ENCODE results near the gene SLC9A3.

The SLC9A3 gene

GRCh38 chr5:464446-464842 lies 59.8 kb downstream of the SLC9A3 start:
- H3K14ac ChIP-seq (ENCODE audit: low read length): no peak overlapping the region
- H4K91ac ChIP-seq (ENCODE audit: low read depth, low read length, poor library complexity): no peak overlapping the region
- no peak overlapping the region for H2BK15ac ChIP-seq (ENCODE audit: low read length)
- H3K4me1 ChIP-seq (ENCODE audit: control insufficient read depth in 2 of 2, insufficient read depth in 1 of 2, low read depth in 1 of 2, low read length in 2 of 2): no peaks in the 10 kb centered on the region
- H3K9me3 ChIP-seq (replicated peaks in 1 of 2; ENCODE audit: control insufficient read depth in 2 of 2, insufficient read depth in 1 of 2, low read depth in 1 of 2, low read length in 2 of 2): no peaks in the 10 kb centered on the region
- no peak overlapping the region for H2BK5ac ChIP-seq (ENCODE audit: low read length)
- no peaks in the 10 kb centered on the region for H3K27me3 ChIP-seq (ENCODE audit: control insufficient read depth in 3 of 3, insufficient read depth in 3 of 3, low read depth in 1 of 3, low read length in 3 of 3)
- no peak overlapping the region for H3K4me2 ChIP-seq (ENCODE audit: insufficient read depth, low read length, poor library complexity, severe bottlenecking)
- H4K8ac ChIP-seq (ENCODE audit: low read depth, low read length): no peak overlapping the region
- no peak overlapping the region for H3K23ac ChIP-seq (ENCODE audit: low read depth, low read length, poor library complexity)
- peaks cover 2% of the 10 kb centered on the region for H3K79me1 ChIP-seq (ENCODE audit: low read depth, low read length)
- H3K36me3 ChIP-seq (replicated peaks in 1 of 2; ENCODE audit: control insufficient read depth in 2 of 2, insufficient read depth in 2 of 2, low read length in 2 of 2): peaks cover 21 to 69% of the 10 kb centered on the region in 2 donors
- H2AK5ac ChIP-seq (ENCODE audit: low read depth, low read length): no peak overlapping the region
- no peak overlapping the region for H3K18ac ChIP-seq (ENCODE audit: low read length)
- H2BK12ac ChIP-seq (ENCODE audit: low read length): no peak overlapping the region
- no peak for DNase-seq (ENCODE audit: low spot score)
- H3K4me3 ChIP-seq (ENCODE audit: low read length in 2 of 2): no peak overlapping the region
- H3K4ac ChIP-seq (ENCODE audit: low read length): no peak overlapping the region
- no peak overlapping the region for H2AFZ ChIP-seq (ENCODE audit: low read length)
- H3K27ac ChIP-seq (replicated peaks; ENCODE audit: low read length): no peak overlapping the region
- WGBS, 2 donors (ENCODE audit: extremely low coverage in 2 of 2, insufficient read length in 2 of 2, insufficient replicate concordance in 1 of 2): no CpG with 5 or more reads among the region's 19 CpGs
- no peak overlapping the region for H2BK120ac ChIP-seq (ENCODE audit: low read depth, low read length)
- H3K9ac ChIP-seq (ENCODE audit: low read depth, low read length, poor library complexity): no peak overlapping the region

GRCh38 chr5:463952-464351 lies 60.3 kb downstream of the SLC9A3 start:
- H3K18ac ChIP-seq (ENCODE audit: low read length): no peak overlapping the region
- H2AK5ac ChIP-seq (ENCODE audit: low read depth, low read length): no peak overlapping the region
- no peak overlapping the region for H3K23ac ChIP-seq (ENCODE audit: low read depth, low read length, poor library complexity)
- H2BK15ac ChIP-seq (ENCODE audit: low read length): no peak overlapping the region
- no CpG with 5 or more reads among the region's 18 CpGs for WGBS, 2 donors (ENCODE audit: extremely low coverage in 2 of 2, insufficient read length in 2 of 2, insufficient replicate concordance in 1 of 2)
- H3K4me2 ChIP-seq (ENCODE audit: insufficient read depth, low read length, poor library complexity, severe bottlenecking): no peak overlapping the region
- no peak overlapping the region for H2AFZ ChIP-seq (ENCODE audit: low read length)
- H3K4me1 ChIP-seq (ENCODE audit: control insufficient read depth in 2 of 2, insufficient read depth in 1 of 2, low read depth in 1 of 2, low read length in 2 of 2): no peaks in the 10 kb centered on the region
- H3K79me1 ChIP-seq (ENCODE audit: low read depth, low read length): peaks cover 2% of the 10 kb centered on the region
- no peak overlapping the region for H2BK5ac ChIP-seq (ENCODE audit: low read length)
- no peak for DNase-seq (ENCODE audit: low spot score)
- H2BK120ac ChIP-seq (ENCODE audit: low read depth, low read length): no peak overlapping the region
- no peak overlapping the region for H3K14ac ChIP-seq (ENCODE audit: low read length)
- H3K9ac ChIP-seq (ENCODE audit: low read depth, low read length, poor library complexity): no peak overlapping the region
- no peaks in the 10 kb centered on the region for H3K9me3 ChIP-seq (replicated peaks in 1 of 2; ENCODE audit: control insufficient read depth in 2 of 2, insufficient read depth in 1 of 2, low read depth in 1 of 2, low read length in 2 of 2)
- no peak overlapping the region for H4K8ac ChIP-seq (ENCODE audit: low read depth, low read length)
- no peak overlapping the region for H2BK12ac ChIP-seq (ENCODE audit: low read length)
- no peak overlapping the region for H3K27ac ChIP-seq (replicated peaks; ENCODE audit: low read length)
- peaks cover 21 to 69% of the 10 kb centered on the region in 2 donors for H3K36me3 ChIP-seq (replicated peaks in 1 of 2; ENCODE audit: control insufficient read depth in 2 of 2, insufficient read depth in 2 of 2, low read length in 2 of 2)
- no peaks in the 10 kb centered on the region for H3K27me3 ChIP-seq (ENCODE audit: control insufficient read depth in 3 of 3, insufficient read depth in 3 of 3, low read depth in 1 of 3, low read length in 3 of 3)
- no peak overlapping the region for H4K91ac ChIP-seq (ENCODE audit: low read depth, low read length, poor library complexity)
- no peak overlapping the region for H3K4ac ChIP-seq (ENCODE audit: low read length)
- H3K4me3 ChIP-seq (ENCODE audit: low read length in 2 of 2): peak overlapping the region in 1 of 2 donors; percentile 68

- Histone ChIP-seq H3K4me1 (ENCODE audit: control insufficient read depth in 2 of 2, insufficient read depth in 1 of 2, low read depth in 1 of 2, low read length in 2 of 2) (no peaks in the 10 kb centered on the region), H3K4ac (ENCODE audit: low read length) (no peak overlapping the region), H3K27me3 (ENCODE audit: control insufficient read depth in 3 of 3, insufficient read depth in 3 of 3, low read depth in 1 of 3, low read length in 3 of 3) (no peaks in the 10 kb centered on the region), H2BK15ac (ENCODE audit: low read length) (no peak overlapping the region), H4K91ac (ENCODE audit: low read depth, low read length, poor library complexity) (no peak overlapping the region), H3K18ac (ENCODE audit: low read length) (no peak overlapping the region), H3K4me3 (ENCODE audit: low read length in 2 of 2) (no peak overlapping the region), H2BK120ac (ENCODE audit: low read depth, low read length) (no peak overlapping the region), H2BK5ac (ENCODE audit: low read length) (no peak overlapping the region), H3K9me3 (replicated peaks in 1 of 2; ENCODE audit: control insufficient read depth in 2 of 2, insufficient read depth in 1 of 2, low read depth in 1 of 2, low read length in 2 of 2) (no peaks in the 10 kb centered on the region), H2AFZ (ENCODE audit: low read length) (no peak overlapping the region), H3K36me3 (replicated peaks in 1 of 2; ENCODE audit: control insufficient read depth in 2 of 2, insufficient read depth in 2 of 2, low read length in 2 of 2) (peaks cover 22 to 75% of the 10 kb centered on the region in 2 donors), H3K9ac (ENCODE audit: low read depth, low read length, poor library complexity) (no peak overlapping the region), H3K23ac (ENCODE audit: low read depth, low read length, poor library complexity) (no peak overlapping the region), H4K8ac (ENCODE audit: low read depth, low read length) (no peak overlapping the region), H2AK5ac (ENCODE audit: low read depth, low read length) (no peak overlapping the region), H3K4me2 (ENCODE audit: insufficient read depth, low read length, poor library complexity, severe bottlenecking) (no peak overlapping the region), H3K14ac (ENCODE audit: low read length) (no peak overlapping the region), H2BK12ac (ENCODE audit: low read length) (no peak overlapping the region), H3K79me1 (ENCODE audit: low read depth, low read length) (peaks cover 2% of the 10 kb centered on the region), H3K27ac (replicated peaks; ENCODE audit: low read length) (no peak overlapping the region)
- whole genome bisulfite sequencing, 2 donors (ENCODE audit: extremely low coverage in 2 of 2, insufficient read length in 2 of 2, insufficient replicate concordance in 1 of 2): no CpG with 5 or more reads among the region's 7 CpGs
- DNase-seq (ENCODE audit: low spot score): no peak
These were observed 60.9 kb downstream of the SLC9A3 start for GRCh38 chr5:463301-463700.

GRCh38 chr5:462051-462481 lies 62.2 kb downstream of the SLC9A3 start:
- Histone ChIP-seq H2BK15ac (ENCODE audit: low read length) (no peak overlapping the region), H3K4ac (ENCODE audit: low read length) (no peak overlapping the region), H2AFZ (ENCODE audit: low read length) (no peak overlapping the region), H3K23ac (ENCODE audit: low read depth, low read length, poor library complexity) (no peak overlapping the region), H4K8ac (ENCODE audit: low read depth, low read length) (no peak overlapping the region), H3K9ac (ENCODE audit: low read depth, low read length, poor library complexity) (no peak overlapping the region), H3K36me3 (replicated peaks in 1 of 2; ENCODE audit: control insufficient read depth in 2 of 2, insufficient read depth in 2 of 2, low read length in 2 of 2) (peaks cover 31 to 86% of the 10 kb centered on the region in 2 donors), H2BK12ac (ENCODE audit: low read length) (no peak overlapping the region), H2AK5ac (ENCODE audit: low read depth, low read length) (no peak overlapping the region), H3K18ac (ENCODE audit: low read length) (no peak overlapping the region), H3K4me3 (ENCODE audit: low read length in 2 of 2) (no peak overlapping the region), H3K4me2 (ENCODE audit: insufficient read depth, low read length, poor library complexity, severe bottlenecking) (no peak overlapping the region), H2BK5ac (ENCODE audit: low read length) (no peak overlapping the region), H3K27ac (replicated peaks; ENCODE audit: low read length) (no peak overlapping the region), H3K79me1 (ENCODE audit: low read depth, low read length) (peaks cover 2% of the 10 kb centered on the region), H3K14ac (ENCODE audit: low read length) (no peak overlapping the region), H3K9me3 (replicated peaks in 1 of 2; ENCODE audit: control insufficient read depth in 2 of 2, insufficient read depth in 1 of 2, low read depth in 1 of 2, low read length in 2 of 2) (no peaks in the 10 kb centered on the region), H3K27me3 (ENCODE audit: control insufficient read depth in 3 of 3, insufficient read depth in 3 of 3, low read depth in 1 of 3, low read length in 3 of 3) (no peaks in the 10 kb centered on the region), H2BK120ac (ENCODE audit: low read depth, low read length) (no peak overlapping the region), H3K4me1 (ENCODE audit: control insufficient read depth in 2 of 2, insufficient read depth in 1 of 2, low read depth in 1 of 2, low read length in 2 of 2) (no peaks in the 10 kb centered on the region), H4K91ac (ENCODE audit: low read depth, low read length, poor library complexity) (no peak overlapping the region)
- no peak for DNase-seq (ENCODE audit: low spot score)
- no CpG with 5 or more reads among the region's 24 CpGs for WGBS, 2 donors (ENCODE audit: extremely low coverage in 2 of 2, insufficient read length in 2 of 2, insufficient replicate concordance in 1 of 2)

Measured in neuronal stem cell (in vitro differentiated cells).